PC-3 (cell line): ENCODE results near the gene DGKB. TPM values are rescaled to one million over a fixed set of nuclear protein-coding genes. Genes with fewer than 3 reads are reported as not detected.

Source experiments
- ATAC-seq: fragments of 200-7000 bp; cut with Tn5 transposase; 2 replicates; pipeline ENCODE4 v1.9.1; 2020; ENCODE audit warnings: mild to moderate bottlenecking, moderate library complexity
- BruUV-seq: library from RNA; stranded (reverse); fragments of 400-500 nt; replicated peaks from 2 replicates; lab custom pipeline; 2021; lab: Mats Ljungman, UMichigan
- CTCF ChIA-PET: fragments of 300-600 bp; sonication (Branson Sonifier 250); formaldehyde crosslinking; loops from one replicate; lab custom pipeline; 2022; ENCODE audit warnings: antibody characterized with exemption; lab: Charles Lee
- POLR2A ChIA-PET: fragments of 300-600 bp; sonication (Branson Sonifier 250); formaldehyde crosslinking; loops from one replicate; lab custom pipeline; 2022; ENCODE audit warnings: antibody characterized with exemption; ENCODE audit not compliant: unreplicated experiment; lab: Charles Lee
- DNase-seq: peaks from one replicate; pipeline ENCODE4 v3.0.0-alpha.2; 2015
- H2AFZ ChIP-seq: fragments of 300-600 bp; sonication (generic); 2 replicates; pipeline ENCODE4 v1.6.0; 2016; ENCODE audit warnings: antibody characterized with exemption, low read length
- H3F3A ChIP-seq: fragments of 300-600 bp; sonication (generic); one replicate; pipeline ENCODE4 v1.6.0; 2017; ENCODE audit warnings: antibody characterized with exemption, low read length, control low read depth, mild to moderate bottlenecking; ENCODE audit not compliant: unreplicated experiment
- H3K27ac ChIP-seq: fragments of 300-600 bp; sonication (generic); 2 replicates; pipeline ENCODE4 v1.5.1; 2016; ENCODE audit warnings: mild to moderate bottlenecking, low read length
- H3K27me3 ChIP-seq: fragments of 300-600 bp; sonication (generic); 2 replicates; pipeline ENCODE4 v1.6.1; 2016; ENCODE audit warnings: low read length, mixed read lengths
- H3K36me3 ChIP-seq: fragments of 300-600 bp; sonication (generic); 2 replicates; pipeline ENCODE4 v1.6.1; 2016; ENCODE audit warnings: low read depth, mixed run types, low read length, mixed read lengths
- H3K4me1 ChIP-seq: fragments of 300-600 bp; sonication (generic); 2 replicates; pipeline ENCODE4 v1.5.1; 2016; ENCODE audit warnings: low read length; ENCODE audit not compliant: insufficient read depth
- H3K4me2 ChIP-seq: fragments of 300-600 bp; sonication (generic); 2 replicates; pipeline ENCODE4 v1.6.0; 2016; ENCODE audit warnings: low read length
- H3K4me3 ChIP-seq: fragments of 300-600 bp; sonication (generic); 2 replicates; pipeline ENCODE4 v1.5.1; 2016; ENCODE audit warnings: mild to moderate bottlenecking, low read length, mixed read lengths
- H3K79me2 ChIP-seq: fragments of 300-600 bp; sonication (generic); 2 replicates; pipeline ENCODE4 v1.6.1; 2017; ENCODE audit warnings: low read length, mixed read lengths
- H3K9ac ChIP-seq: fragments of 300-600 bp; sonication (generic); 2 replicates; pipeline ENCODE4 v1.6.0; 2016; ENCODE audit warnings: mild to moderate bottlenecking, low read length
- H3K9me2 ChIP-seq: fragments of 300-600 bp; sonication (generic); replicated peaks from 2 replicates; pipeline ENCODE4 v1.6.1; 2016; ENCODE audit warnings: mixed run types, low read length, mixed read lengths
- H3K9me3 ChIP-seq: fragments of 300-600 bp; sonication (generic); 2 replicates; pipeline ENCODE4 v1.6.1; 2016; ENCODE audit warnings: low read length, mixed read lengths
- H4K20me1 ChIP-seq: fragments of 300-600 bp; sonication (generic); 2 replicates; pipeline ENCODE4 v1.6.1; 2016; ENCODE audit warnings: low read length, mixed read lengths
- EZH2 ChIP-seq: fragments of 300-600 bp; sonication (generic); IDR thresholded peaks from one replicate; pipeline ENCODE4 v1.6.1; 2017; ENCODE audit warnings: antibody characterized with exemption, mild to moderate bottlenecking, low read length; ENCODE audit not compliant: unreplicated experiment
- EZH2phosphoT487 ChIP-seq: fragments of 300-600 bp; sonication (generic); IDR thresholded peaks from 2 replicates; pipeline ENCODE4 v1.6.1; 2018; ENCODE audit warnings: mild to moderate bottlenecking, antibody characterized with exemption, low read length, borderline replicate concordance
- intact Hi-C: fragments of 100-400 bp; cut with micrococcal nuclease; formaldehyde crosslinking; loops from 2 replicates; pipeline ENCODE4 v1.9.0; 2023
- total RNA-seq: library from RNA; depleted of rRNA; stranded (reverse); fragments of >200 nt; gene quantifications from 2 replicates; pipeline ENCODE4 v1.2.3, GENCODE V29; 2014
- TF ChIP-seq, protein P1 (sequence below): fragments of 300-600 bp; sonication (generic); conservative IDR thresholded peaks from 2 replicates; pipeline ENCODE4 v1.5.1; 2017; ENCODE audit warnings: antibody characterized with exemption, low read depth, mild to moderate bottlenecking, low read length

The DGKB gene
- total RNA-seq, 1 experiment from 2014 or later: 0.15 TPM

GRCh38 chr7:14425559-14425958, 477.0 kb downstream of the DGKB start:
- H3K4me1 ChIP-seq: no peaks in the 10 kb centered on the region
- no peaks in the 10 kb centered on the region for H3K9me2 ChIP-seq
- H3K4me2 ChIP-seq: no peak overlapping the region
- H3K9me3 ChIP-seq: no peaks in the 10 kb centered on the region
- no TSS peak for BruUV-seq
- no peaks in the 10 kb centered on the region for H3K36me3 ChIP-seq
- no peaks in the 10 kb centered on the region for H3F3A ChIP-seq
- no peaks in the 10 kb centered on the region for H3K27me3 ChIP-seq
- TF ChIP-seq, protein P1, sequence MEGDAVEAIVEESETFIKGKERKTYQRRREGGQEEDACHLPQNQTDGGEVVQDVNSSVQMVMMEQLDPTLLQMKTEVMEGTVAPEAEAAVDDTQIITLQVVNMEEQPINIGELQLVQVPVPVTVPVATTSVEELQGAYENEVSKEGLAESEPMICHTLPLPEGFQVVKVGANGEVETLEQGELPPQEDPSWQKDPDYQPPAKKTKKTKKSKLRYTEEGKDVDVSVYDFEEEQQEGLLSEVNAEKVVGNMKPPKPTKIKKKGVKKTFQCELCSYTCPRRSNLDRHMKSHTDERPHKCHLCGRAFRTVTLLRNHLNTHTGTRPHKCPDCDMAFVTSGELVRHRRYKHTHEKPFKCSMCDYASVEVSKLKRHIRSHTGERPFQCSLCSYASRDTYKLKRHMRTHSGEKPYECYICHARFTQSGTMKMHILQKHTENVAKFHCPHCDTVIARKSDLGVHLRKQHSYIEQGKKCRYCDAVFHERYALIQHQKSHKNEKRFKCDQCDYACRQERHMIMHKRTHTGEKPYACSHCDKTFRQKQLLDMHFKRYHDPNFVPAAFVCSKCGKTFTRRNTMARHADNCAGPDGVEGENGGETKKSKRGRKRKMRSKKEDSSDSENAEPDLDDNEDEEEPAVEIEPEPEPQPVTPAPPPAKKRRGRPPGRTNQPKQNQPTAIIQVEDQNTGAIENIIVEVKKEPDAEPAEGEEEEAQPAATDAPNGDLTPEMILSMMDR: no peak
- TF ChIP-seq EZH2 (no peak), EZH2phosphoT487 (no peak)
- CTCF ChIA-PET: interaction anchor here (0.6 kb wide), 1 partner anchor 1216 kb away, joined by 3 read pairs; no protein-coding TSS in a partner anchor
- intact Hi-C loops: no loop called here
- POLR2A ChIA-PET: no interaction called here
- H3K27ac ChIP-seq: no peak overlapping the region
- H2AFZ ChIP-seq: no peak overlapping the region
- no peaks in the 10 kb centered on the region for H3K79me2 ChIP-seq
- no peak for ATAC-seq
- H3K4me3 ChIP-seq: no peak overlapping the region
- no peaks in the 10 kb centered on the region for H4K20me1 ChIP-seq
- no peak for DNase-seq
- no peak overlapping the region for H3K9ac ChIP-seq

GRCh38 chr7:14424675-14425074, 477.9 kb downstream of the DGKB start:
- Histone ChIP-seq H3K4me3 (no peak overlapping the region), H3K9me3 (no peaks in the 10 kb centered on the region), H3F3A (no peaks in the 10 kb centered on the region), H4K20me1 (no peaks in the 10 kb centered on the region), H3K9me2 (no peaks in the 10 kb centered on the region), H3K27ac (no peak overlapping the region), H3K36me3 (no peaks in the 10 kb centered on the region), H2AFZ (no peak overlapping the region), H3K79me2 (no peaks in the 10 kb centered on the region), H3K9ac (no peak overlapping the region), H3K4me2 (no peak overlapping the region), H3K4me1 (no peaks in the 10 kb centered on the region), H3K27me3 (no peaks in the 10 kb centered on the region)
- intact Hi-C loops: no loop called here
- no TSS peak for BruUV-seq
- peak; percentile 36 for DNase-seq
- POLR2A ChIA-PET: no interaction called here
- no peak for TF ChIP-seq EZH2
- TF ChIP-seq, protein P1: peak; percentile 42
- no peak for ATAC-seq
- CTCF ChIA-PET: no interaction called here

DNA sequence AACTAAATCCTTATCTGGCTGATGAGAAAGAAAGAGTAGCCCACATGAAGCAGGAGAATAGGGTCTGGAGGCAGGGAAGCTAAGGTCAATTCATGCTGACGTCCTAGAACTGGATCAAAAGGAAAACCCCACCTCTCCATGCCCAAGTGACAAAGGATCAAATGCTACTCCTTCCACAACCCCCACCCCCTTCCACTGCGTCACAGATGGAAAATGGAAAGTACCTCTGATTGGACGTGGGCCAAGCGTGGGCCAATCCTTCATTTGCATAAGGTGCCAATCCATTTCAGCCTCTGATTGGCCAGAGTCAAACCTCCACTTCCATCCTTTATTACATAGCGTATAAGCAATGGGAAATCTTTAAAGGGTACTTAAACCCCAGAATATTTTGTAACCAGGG, 481.8 kb downstream of the DGKB start:
- ChIA-PET POLR2A (no interaction called here), CTCF (no interaction called here)
- H3K27me3 ChIP-seq: no peaks in the 10 kb centered on the region

More for the DNA sequence above, 481.8 kb downstream of the DGKB start:
- Histone ChIP-seq H2AFZ (no peak overlapping the region), H3K36me3 (no peaks in the 10 kb centered on the region), H3F3A (no peaks in the 10 kb centered on the region), H3K4me1 (no peaks in the 10 kb centered on the region), H3K79me2 (no peaks in the 10 kb centered on the region), H3K9ac (no peak overlapping the region), H3K4me2 (no peak overlapping the region), H3K27ac (no peak overlapping the region), H3K4me3 (no peak overlapping the region), H3K9me2 (no peaks in the 10 kb centered on the region), H4K20me1 (no peaks in the 10 kb centered on the region), H3K9me3 (no peaks in the 10 kb centered on the region)
- no peak for DNase-seq
- no peak for TF ChIP-seq EZH2
- TF ChIP-seq, protein P1: no peak
- TF ChIP-seq EZH2phosphoT487: no peak
- ATAC-seq: no peak
- no TSS peak for BruUV-seq
- intact Hi-C loops: no loop called here
